NB4 (cell line): ENCODE measurements around the gene ODF4.

Experiments used
- DNase-seq: peaks from one replicate; pipeline ENCODE4 v3.0.0; 2010; ENCODE audit warnings: low read depth
- H3K4me3 ChIP-seq: one replicate; pipeline ENCODE4 v1.5.1; 2011; ENCODE audit warnings: mild to moderate bottlenecking, low read depth, low read length, moderate library complexity
- MYC ChIP-seq: IDR thresholded peaks from 2 replicates; pipeline ENCODE4 v1.6.1; 2011; ENCODE audit warnings: low read depth, low read length
- POLR2A ChIP-seq: IDR thresholded peaks from 2 replicates; pipeline ENCODE4 v1.6.1; 2011; ENCODE audit warnings: mild to moderate bottlenecking; ENCODE audit not compliant: insufficient read length; ENCODE audit errors: extremely low read depth
- TF ChIP-seq, protein P1 (sequence below): IDR thresholded peaks from one replicate; pipeline ENCODE4 v1.5.1; 2012; ENCODE audit warnings: low read depth, low read length
- TF ChIP-seq, protein P2 (sequence below): IDR thresholded peaks from 2 replicates; pipeline ENCODE4 v1.6.1; 2011; ENCODE audit warnings: low read depth, low read length

The ODF4 gene

DNA sequence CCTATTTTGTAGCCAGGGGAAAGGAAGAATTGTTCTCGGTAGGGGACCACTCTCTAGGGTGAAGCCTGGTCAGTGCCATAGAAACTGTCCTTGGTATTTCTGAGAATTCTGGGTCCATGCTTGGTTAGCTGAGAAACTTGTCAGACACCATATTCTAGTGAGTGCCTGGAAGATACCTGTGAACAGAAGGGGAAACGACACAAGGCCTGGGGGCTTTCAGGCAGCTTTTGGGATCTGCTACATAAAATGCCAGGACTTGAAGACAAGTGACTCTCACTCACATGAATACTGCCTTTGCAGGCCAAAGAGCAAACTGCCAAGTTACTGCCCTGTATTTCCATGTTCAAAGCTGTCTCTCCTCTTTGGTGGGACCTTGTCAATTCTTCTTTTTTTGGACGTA, 18.3 kb downstream of the ODF4 start:
- TF ChIP-seq, protein P1, sequence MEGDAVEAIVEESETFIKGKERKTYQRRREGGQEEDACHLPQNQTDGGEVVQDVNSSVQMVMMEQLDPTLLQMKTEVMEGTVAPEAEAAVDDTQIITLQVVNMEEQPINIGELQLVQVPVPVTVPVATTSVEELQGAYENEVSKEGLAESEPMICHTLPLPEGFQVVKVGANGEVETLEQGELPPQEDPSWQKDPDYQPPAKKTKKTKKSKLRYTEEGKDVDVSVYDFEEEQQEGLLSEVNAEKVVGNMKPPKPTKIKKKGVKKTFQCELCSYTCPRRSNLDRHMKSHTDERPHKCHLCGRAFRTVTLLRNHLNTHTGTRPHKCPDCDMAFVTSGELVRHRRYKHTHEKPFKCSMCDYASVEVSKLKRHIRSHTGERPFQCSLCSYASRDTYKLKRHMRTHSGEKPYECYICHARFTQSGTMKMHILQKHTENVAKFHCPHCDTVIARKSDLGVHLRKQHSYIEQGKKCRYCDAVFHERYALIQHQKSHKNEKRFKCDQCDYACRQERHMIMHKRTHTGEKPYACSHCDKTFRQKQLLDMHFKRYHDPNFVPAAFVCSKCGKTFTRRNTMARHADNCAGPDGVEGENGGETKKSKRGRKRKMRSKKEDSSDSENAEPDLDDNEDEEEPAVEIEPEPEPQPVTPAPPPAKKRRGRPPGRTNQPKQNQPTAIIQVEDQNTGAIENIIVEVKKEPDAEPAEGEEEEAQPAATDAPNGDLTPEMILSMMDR: no peak
- TF ChIP-seq POLR2A (no peak), MYC (no peak)
- TF ChIP-seq, protein P2, sequence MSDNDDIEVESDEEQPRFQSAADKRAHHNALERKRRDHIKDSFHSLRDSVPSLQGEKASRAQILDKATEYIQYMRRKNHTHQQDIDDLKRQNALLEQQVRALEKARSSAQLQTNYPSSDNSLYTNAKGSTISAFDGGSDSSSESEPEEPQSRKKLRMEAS: no peak
- DNase-seq: no peak
- H3K4me3 ChIP-seq: no peak overlapping the region

- DNase-seq: no peak
- no peak for TF ChIP-seq MYC
- TF ChIP-seq, protein P2: no peak
- TF ChIP-seq, protein P1: no peak
- TF ChIP-seq POLR2A: no peak
- H3K4me3 ChIP-seq: no peak overlapping the region
Measured at GRCh38 chr17:8359769-8360168, 20.1 kb downstream of the ODF4 start.

- DNase-seq: no peak
- TF ChIP-seq MYC: no peak
- TF ChIP-seq, protein P2: no peak
- TF ChIP-seq POLR2A: no peak
- TF ChIP-seq, protein P1: no peak
- no peak overlapping the region for H3K4me3 ChIP-seq
Measured at GRCh38 chr17:8360260-8360659, 20.6 kb downstream of the ODF4 start.

GRCh38 chr17:8360751-8361150, 21.1 kb downstream of the ODF4 start:
- no peak overlapping the region for H3K4me3 ChIP-seq

GRCh38 chr17:8362651-8363332, 23.2 kb downstream of the ODF4 start:
- no peak for DNase-seq
- H3K4me3 ChIP-seq: no peak overlapping the region
- no peak for TF ChIP-seq POLR2A
- TF ChIP-seq MYC: no peak
- TF ChIP-seq, protein P2: no peak
- TF ChIP-seq, protein P1: no peak

More at GRCh38 chr17:8360751-8361150, 21.1 kb downstream of the ODF4 start:
- TF ChIP-seq, protein P1: no peak
- TF ChIP-seq, protein P2: no peak
- no peak for TF ChIP-seq POLR2A
- TF ChIP-seq MYC: no peak
- DNase-seq: no peak
